Mesothelial cell of epicardium (in vitro differentiated cells): ENCODE data around the gene SPATA16. TPM values are rescaled to one million over a fixed set of nuclear protein-coding genes. Genes with fewer than 3 reads are reported as not detected.
"Not testable (repeated sequence)": the region's sequence is repeated elsewhere in the genome, so short reads cannot be mapped to it uniquely, and the experiment has no call there.

Experiments
- DNase-seq, 2 experiments: peaks; one replicate each; pipeline ENCODE4 v3.0.0; 2021; ENCODE audit warnings: low spot score in 2 of 2; ENCODE audit not compliant: unreplicated experiment in 2 of 2
- H3K27ac Mint-ChIP-seq: 2 replicates; pipeline ENCODE4 v1.8.0; 2021; ENCODE audit warnings: mixed read lengths
- H3K27me3 Mint-ChIP-seq: 2 replicates; pipeline ENCODE4 v1.8.0; 2021; ENCODE audit warnings: low read depth, mixed read lengths
- H3K36me3 Mint-ChIP-seq: 2 replicates; pipeline ENCODE4 v1.8.0; 2021; ENCODE audit warnings: mixed read lengths
- H3K4me1 Mint-ChIP-seq: 2 replicates; pipeline ENCODE4 v1.8.0; 2021; ENCODE audit warnings: mixed read lengths
- H3K4me3 Mint-ChIP-seq: 2 replicates; pipeline ENCODE4 v1.8.0; 2021; ENCODE audit warnings: mild to moderate bottlenecking, moderate library complexity, mixed read lengths
- H3K9me3 Mint-ChIP-seq: 2 replicates; pipeline ENCODE4 v1.8.0; 2021; ENCODE audit warnings: mixed read lengths
- CTCF ChIP-seq: fragments of 200-600 bp; sonication (generic); IDR thresholded peaks from one replicate; pipeline ENCODE4 v1.5.0; 2021; ENCODE audit warnings: antibody characterized with exemption; ENCODE audit not compliant: unreplicated experiment
- total RNA-seq: library from RNA; stranded (reverse); gene quantifications from 3 replicates; pipeline ENCODE4 v1.2.1, GENCODE V29; 2021

SPATA16 gene
- total RNA-seq, 1 donor from 2014 or later = not detected

DNA sequence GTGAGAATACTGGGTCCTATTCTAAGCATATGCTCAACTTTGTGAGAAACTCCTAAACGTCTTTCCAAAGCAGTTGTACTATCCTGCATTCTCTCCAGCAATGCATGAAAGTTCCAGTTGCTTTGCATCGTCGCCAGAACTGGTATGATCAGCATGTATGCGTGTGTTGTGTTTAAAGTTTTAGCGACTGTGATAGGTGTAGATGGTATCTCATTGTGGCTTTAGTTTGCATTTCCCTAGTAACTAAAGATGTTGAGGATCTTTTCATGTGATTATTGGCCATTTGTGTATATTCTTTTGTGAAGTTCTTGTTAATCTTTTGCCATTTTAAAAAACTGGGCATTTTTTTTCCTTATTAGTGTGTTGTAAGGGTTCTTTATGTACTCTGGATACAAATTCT is 115.1 kb downstream of the SPATA16 start:
- Mint-ChIP-seq H3K27ac (no peak overlapping the region), H3K36me3 (no peaks in the 10 kb centered on the region), H3K4me3 (no peak overlapping the region), H3K9me3 (peaks cover 5% of the 10 kb centered on the region), H3K27me3 (no peaks in the 10 kb centered on the region), H3K4me1 (no peaks in the 10 kb centered on the region)
- no peak for TF ChIP-seq CTCF
- no peak for DNase-seq

- no peak for DNase-seq
- no peak for TF ChIP-seq CTCF
- Mint-ChIP-seq H3K9me3 (no peaks in the 10 kb centered on the region), H3K4me3 (no peak overlapping the region), H3K27ac (no peak overlapping the region), H3K4me1 (no peaks in the 10 kb centered on the region), H3K27me3 (no peaks in the 10 kb centered on the region), H3K36me3 (no peaks in the 10 kb centered on the region)
These were observed 119.4 kb downstream of the SPATA16 start for GRCh38 chr3:173021547-173022185.

DNA sequence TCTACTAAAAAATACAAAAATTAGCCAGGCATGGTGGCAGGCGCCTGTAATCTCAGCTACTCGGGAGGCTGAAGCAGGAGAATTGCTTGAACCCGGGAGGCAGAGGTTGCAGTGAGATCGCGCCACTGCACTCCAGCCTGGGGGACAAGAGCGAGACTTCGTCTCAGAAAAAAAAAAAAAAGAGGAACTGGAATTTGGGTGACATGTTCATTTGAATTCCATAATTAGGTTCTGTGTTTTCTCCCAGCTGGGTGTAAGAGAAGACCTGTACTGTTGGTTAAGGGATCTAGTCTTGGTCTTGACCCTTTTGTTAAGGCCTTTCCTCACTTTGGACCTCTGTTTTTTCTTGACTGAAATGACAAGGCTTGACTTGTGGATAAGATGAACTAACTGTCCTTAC is 120.9 kb downstream of the SPATA16 start:
- H3K27me3 Mint-ChIP-seq, H3K4me1 Mint-ChIP-seq, DNase-seq, H3K9me3 Mint-ChIP-seq, H3K36me3 Mint-ChIP-seq, H3K4me3 Mint-ChIP-seq, H3K27ac Mint-ChIP-seq: not testable (repeated sequence)

GRCh38 chr3:173019378-173019777 is 121.7 kb downstream of the SPATA16 start:
- no peak for DNase-seq
- no peaks in the 10 kb centered on the region for H3K9me3 Mint-ChIP-seq
- no peak for TF ChIP-seq CTCF
- H3K4me3 Mint-ChIP-seq = no peak overlapping the region
- no peaks in the 10 kb centered on the region for H3K27me3 Mint-ChIP-seq
- H3K36me3 Mint-ChIP-seq = no peaks in the 10 kb centered on the region
- no peak overlapping the region for H3K27ac Mint-ChIP-seq
- no peaks in the 10 kb centered on the region for H3K4me1 Mint-ChIP-seq

DNA sequence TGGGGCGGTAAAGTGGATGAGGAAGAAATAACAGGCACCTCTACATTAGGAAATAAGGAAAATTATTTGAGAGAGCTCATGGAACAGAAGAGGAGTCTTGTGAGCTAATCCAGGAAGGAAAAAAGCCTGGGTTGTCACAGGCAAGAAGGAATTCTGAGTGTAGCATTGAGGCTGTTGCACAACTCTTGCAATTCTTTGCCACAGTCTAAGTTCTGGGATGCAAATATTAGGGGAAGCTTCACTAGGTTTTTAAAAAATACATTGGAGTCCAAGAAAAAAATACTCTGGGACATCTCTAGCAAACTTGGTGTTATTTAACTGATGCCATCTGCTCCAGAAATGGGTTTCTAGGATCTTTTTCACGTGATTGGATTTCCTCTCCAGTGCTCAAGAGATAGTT is 122.3 kb downstream of the SPATA16 start:
- no peak overlapping the region for H3K4me3 Mint-ChIP-seq
- no peak for DNase-seq
- H3K27me3 Mint-ChIP-seq = no peaks in the 10 kb centered on the region
- H3K36me3 Mint-ChIP-seq = no peaks in the 10 kb centered on the region
- no peak overlapping the region for H3K27ac Mint-ChIP-seq
- no peaks in the 10 kb centered on the region for H3K4me1 Mint-ChIP-seq
- H3K9me3 Mint-ChIP-seq = peaks cover 4% of the 10 kb centered on the region
- no peak for TF ChIP-seq CTCF

GRCh38 chr3:173013219-173013832 is 127.7 kb downstream of the SPATA16 start:
- no peak for TF ChIP-seq CTCF
- H3K4me3 Mint-ChIP-seq = no peak overlapping the region
- H3K27me3 Mint-ChIP-seq = no peaks in the 10 kb centered on the region
- H3K27ac Mint-ChIP-seq = no peak overlapping the region
- DNase-seq = no peak
- no peaks in the 10 kb centered on the region for H3K4me1 Mint-ChIP-seq
- H3K36me3 Mint-ChIP-seq = no peaks in the 10 kb centered on the region
- H3K9me3 Mint-ChIP-seq = peaks cover 11% of the 10 kb centered on the region
